C4-2B (cell line): ENCODE measurements around the gene VARS1.

Source experiments
- CTCF ChIP-seq: fragments of 450-650 bp; conservative IDR thresholded peaks from 2 replicates; pipeline ENCODE4 v1.5.1; 2017; ENCODE audit warnings: mild to moderate bottlenecking
- ZFX ChIP-seq: fragments of 450-650 bp; IDR thresholded peaks from 2 replicates; pipeline ENCODE4 v1.6.1; 2017

GRCh38 chr6:31763619-31763940 is 32.0 kb downstream of the VARS1 start:
- TF ChIP-seq CTCF (no peak), ZFX (no peak)
